ENCODE results near the gene PPEF1.
"Not testable (repeated sequence)": the region's sequence is repeated elsewhere in the genome, so short reads cannot be mapped to it uniquely, and the experiment has no call there.

Gene PPEF1

GRCh38 chrX:18753631-18754030, 46.2 kb downstream of the PPEF1 start:
- Histone ChIP-seq H3K4me3 (ENCODE audit: low read length) (no peak overlapping the region), H3K4me1 (ENCODE audit: control insufficient read depth, insufficient read depth, low read length) (peaks cover 1% of the 10 kb centered on the region; the same call in 1 of the 2 replicates), H3K9me3 (ENCODE audit: control insufficient read depth, insufficient read depth, low read length) (no peaks in the 10 kb centered on the region), H3K27me3 (ENCODE audit: control insufficient read depth, insufficient read depth, low read length) (no peaks in the 10 kb centered on the region), H3K27ac (ENCODE audit: low read length) (no peak overlapping the region), H3K36me3 (ENCODE audit: control insufficient read depth, insufficient read depth, low read length) (no peaks in the 10 kb centered on the region)
- WGBS (ENCODE audit: insufficient coverage, insufficient read length), result no CpG with 5 or more reads among the region's 2 CpGs
- no peak for DNase-seq (ENCODE audit: low read depth, low spot score)

GRCh38 chrX:18755651-18756050, 48.2 kb downstream of the PPEF1 start:
- H3K27me3 ChIP-seq (ENCODE audit: control insufficient read depth, insufficient read depth, low read length), result no peaks in the 10 kb centered on the region
- WGBS (ENCODE audit: insufficient coverage, insufficient read length), result no CpG with 5 or more reads among the region's 4 CpGs
- H3K4me1 ChIP-seq (ENCODE audit: control insufficient read depth, insufficient read depth, low read length), result peaks cover 1% of the 10 kb centered on the region; the same call in 1 of the 2 replicates
- DNase-seq (ENCODE audit: low read depth, low spot score), result no peak
- H3K4me3 ChIP-seq (ENCODE audit: low read length), result no peak overlapping the region
- no peaks in the 10 kb centered on the region for H3K36me3 ChIP-seq (ENCODE audit: control insufficient read depth, insufficient read depth, low read length)
- H3K9me3 ChIP-seq (ENCODE audit: control insufficient read depth, insufficient read depth, low read length), result no peaks in the 10 kb centered on the region
- H3K27ac ChIP-seq (ENCODE audit: low read length), result no peak overlapping the region

- no peaks in the 10 kb centered on the region for H3K27me3 ChIP-seq (ENCODE audit: control insufficient read depth, insufficient read depth, low read length)
- no CpG with 5 or more reads among the region's 11 CpGs for WGBS (ENCODE audit: insufficient coverage, insufficient read length)
Observed at GRCh38 chrX:18757956-18758932, 50.8 kb downstream of the PPEF1 start.

GRCh38 chrX:18761750-18762149, 54.3 kb downstream of the PPEF1 start:
- Histone ChIP-seq H3K4me3 (ENCODE audit: low read length) (no peak overlapping the region), H3K27ac (ENCODE audit: low read length) (no peak overlapping the region), H3K27me3 (ENCODE audit: control insufficient read depth, insufficient read depth, low read length) (no peaks in the 10 kb centered on the region), H3K9me3 (ENCODE audit: control insufficient read depth, insufficient read depth, low read length) (no peaks in the 10 kb centered on the region), H3K36me3 (ENCODE audit: control insufficient read depth, insufficient read depth, low read length) (no peaks in the 10 kb centered on the region), H3K4me1 (ENCODE audit: control insufficient read depth, insufficient read depth, low read length) (no peaks in the 10 kb centered on the region; the same call in 1 of the 2 replicates)
- no CpG with 5 or more reads among the region's 3 CpGs for WGBS (ENCODE audit: insufficient coverage, insufficient read length)
- DNase-seq (ENCODE audit: low read depth, low spot score), result no peak

More at GRCh38 chrX:18757956-18758932, 50.8 kb downstream of the PPEF1 start:
- Histone ChIP-seq H3K4me3 (ENCODE audit: low read length) (no peak overlapping the region), H3K27ac (ENCODE audit: low read length) (no peak overlapping the region), H3K4me1 (ENCODE audit: control insufficient read depth, insufficient read depth, low read length) (peaks cover 1% of the 10 kb centered on the region; the same call in 1 of the 2 replicates), H3K36me3 (ENCODE audit: control insufficient read depth, insufficient read depth, low read length) (no peaks in the 10 kb centered on the region), H3K9me3 (ENCODE audit: control insufficient read depth, insufficient read depth, low read length) (no peaks in the 10 kb centered on the region)
- no peak for DNase-seq (ENCODE audit: low read depth, low spot score)

- H3K36me3 ChIP-seq (ENCODE audit: control insufficient read depth, insufficient read depth, low read length); DNase-seq (ENCODE audit: low read depth, low spot score); H3K4me1 ChIP-seq (ENCODE audit: control insufficient read depth, insufficient read depth, low read length); H3K27me3 ChIP-seq (ENCODE audit: control insufficient read depth, insufficient read depth, low read length); H3K4me3 ChIP-seq (ENCODE audit: low read length); H3K9me3 ChIP-seq (ENCODE audit: control insufficient read depth, insufficient read depth, low read length); H3K27ac ChIP-seq (ENCODE audit: low read length): not testable (repeated sequence)
- no CpG with 5 or more reads among the region's 3 CpGs for WGBS (ENCODE audit: insufficient coverage, insufficient read length)
Observed at GRCh38 chrX:18763106-18763505, 55.7 kb downstream of the PPEF1 start.

- WGBS (ENCODE audit: insufficient coverage, insufficient read length), result no CpG with 5 or more reads among the region's 1 CpG
- no peaks in the 10 kb centered on the region for H3K27me3 ChIP-seq (ENCODE audit: control insufficient read depth, insufficient read depth, low read length)
- H3K27ac ChIP-seq (ENCODE audit: low read length), result no peak overlapping the region
- H3K9me3 ChIP-seq (ENCODE audit: control insufficient read depth, insufficient read depth, low read length), result no peaks in the 10 kb centered on the region
- H3K4me3 ChIP-seq (ENCODE audit: low read length), result no peak overlapping the region
- no peaks in the 10 kb centered on the region for H3K36me3 ChIP-seq (ENCODE audit: control insufficient read depth, insufficient read depth, low read length)
- H3K4me1 ChIP-seq (ENCODE audit: control insufficient read depth, insufficient read depth, low read length), result no peaks in the 10 kb centered on the region
- no peak for DNase-seq (ENCODE audit: low read depth, low spot score)
Observed at GRCh38 chrX:18769364-18769763, 61.9 kb downstream of the PPEF1 start.

GRCh38 chrX:18769812-18770573, 62.5 kb downstream of the PPEF1 start:
- Histone ChIP-seq H3K4me1 (ENCODE audit: control insufficient read depth, insufficient read depth, low read length) (no peaks in the 10 kb centered on the region), H3K27me3 (ENCODE audit: control insufficient read depth, insufficient read depth, low read length) (no peaks in the 10 kb centered on the region), H3K4me3 (ENCODE audit: low read length) (no peak overlapping the region), H3K27ac (ENCODE audit: low read length) (no peak overlapping the region), H3K36me3 (ENCODE audit: control insufficient read depth, insufficient read depth, low read length) (no peaks in the 10 kb centered on the region), H3K9me3 (ENCODE audit: control insufficient read depth, insufficient read depth, low read length) (no peaks in the 10 kb centered on the region)
- no peak for DNase-seq (ENCODE audit: low read depth, low spot score)
- WGBS (ENCODE audit: insufficient coverage, insufficient read length), result no CpG with 5 or more reads among the region's 7 CpGs

GRCh38 chrX:18789916-18790315, 82.5 kb downstream of the PPEF1 start:
- no peak for DNase-seq (ENCODE audit: low read depth, low spot score)
- no CpG with 5 or more reads among the region's 1 CpG for WGBS (ENCODE audit: insufficient coverage, insufficient read length)

GRCh38 chrX:18792828-18793227, 85.4 kb downstream of the PPEF1 start:
- no peak overlapping the region for H3K27ac ChIP-seq (ENCODE audit: low read length)
- no peak overlapping the region for H3K4me3 ChIP-seq (ENCODE audit: low read length)

More at GRCh38 chrX:18789916-18790315, 82.5 kb downstream of the PPEF1 start:
- Histone ChIP-seq H3K27ac (ENCODE audit: low read length) (no peak overlapping the region), H3K36me3 (ENCODE audit: control insufficient read depth, insufficient read depth, low read length) (no peaks in the 10 kb centered on the region), H3K27me3 (ENCODE audit: control insufficient read depth, insufficient read depth, low read length) (no peaks in the 10 kb centered on the region), H3K4me3 (ENCODE audit: low read length) (no peak overlapping the region), H3K4me1 (ENCODE audit: control insufficient read depth, insufficient read depth, low read length) (no peaks in the 10 kb centered on the region; the same call in 1 of the 2 replicates), H3K9me3 (ENCODE audit: control insufficient read depth, insufficient read depth, low read length) (no peaks in the 10 kb centered on the region)

GRCh38 chrX:18793601-18794089, 86.2 kb downstream of the PPEF1 start:
- Histone ChIP-seq H3K27ac (ENCODE audit: low read length) (no peak overlapping the region), H3K4me3 (ENCODE audit: low read length) (no peak overlapping the region), H3K4me1 (ENCODE audit: control insufficient read depth, insufficient read depth, low read length) (no peaks in the 10 kb centered on the region; the same call in 1 of the 2 replicates), H3K27me3 (ENCODE audit: control insufficient read depth, insufficient read depth, low read length) (no peaks in the 10 kb centered on the region), H3K9me3 (ENCODE audit: control insufficient read depth, insufficient read depth, low read length) (no peaks in the 10 kb centered on the region), H3K36me3 (ENCODE audit: control insufficient read depth, insufficient read depth, low read length) (no peaks in the 10 kb centered on the region)
- DNase-seq (ENCODE audit: low read depth, low spot score), result no peak
- WGBS (ENCODE audit: insufficient coverage, insufficient read length), result no CpG with 5 or more reads among the region's 7 CpGs

More at GRCh38 chrX:18792828-18793227, 85.4 kb downstream of the PPEF1 start:
- Histone ChIP-seq H3K4me1 (ENCODE audit: control insufficient read depth, insufficient read depth, low read length) (no peaks in the 10 kb centered on the region; the same call in 1 of the 2 replicates), H3K9me3 (ENCODE audit: control insufficient read depth, insufficient read depth, low read length) (no peaks in the 10 kb centered on the region), H3K36me3 (ENCODE audit: control insufficient read depth, insufficient read depth, low read length) (no peaks in the 10 kb centered on the region), H3K27me3 (ENCODE audit: control insufficient read depth, insufficient read depth, low read length) (no peaks in the 10 kb centered on the region)
- DNase-seq (ENCODE audit: low read depth, low spot score), result no peak

All from iPS DF 6.9 (cell line).